HCT116 (cell line): Measurements from ENCODE around the gene PXT1. TPM values are rescaled to one million over a fixed set of nuclear protein-coding genes. Genes with fewer than 3 reads are reported as not detected.

Experiments
- ATAC-seq: fragments of 200-7000 bp; cut with Tn5 transposase; 2 replicates; pipeline ENCODE4 v1.9.1; 2020; ENCODE audit warnings: mild to moderate bottlenecking, moderate library complexity
- BruUV-seq: library from RNA; stranded (reverse); fragments of 400-500 nt; replicated peaks from 2 replicates; lab custom pipeline; 2021; lab: Mats Ljungman, UMichigan
- CTCF ChIA-PET: fragments of 300-600 bp; sonication (Branson Sonifier 250); formaldehyde crosslinking; loops from one replicate; lab custom pipeline; 2021; ENCODE audit warnings: antibody characterized with exemption; lab: Charles Lee
- POLR2A ChIA-PET: fragments of 300-600, 350-600 bp; sonication (Branson Sonifier 250); formaldehyde crosslinking; loops from one replicate; lab custom pipeline; 2021; ENCODE audit warnings: antibody characterized with exemption; lab: Charles Lee
- RAD21 ChIA-PET, 2 experiments: fragments of 300-600 bp; sonication (Branson Sonifier 250); formaldehyde crosslinking; loops; one replicate each; lab custom pipeline; 2023; ENCODE audit warnings: low total read pairs in 2 of 2; ENCODE audit not compliant: uncharacterized antibody in 2 of 2, unreplicated experiment in 2 of 2, low non-redundant PET in 1 of 2; lab: Charles Lee
- DNase-seq: peaks from one replicate; pipeline ENCODE4 v3.0.0-alpha.2; 2010; ENCODE audit warnings: low read depth, low spot score
- H2AFZ ChIP-seq: fragments of 200-600 bp; shearing (Covaris generic), sonication (generic); 2 replicates; pipeline ENCODE4 v1.6.1; 2017; ENCODE audit warnings: low read depth, mixed run types, mixed read lengths, antibody characterized with exemption, low read length; ENCODE audit not compliant: poor library complexity, severe bottlenecking
- H3K27ac ChIP-seq: 2 replicates; pipeline ENCODE4 v1.5.1; 2012; ENCODE audit warnings: low read depth, low read length
- H3K27me3 ChIP-seq: fragments of 200-600 bp; sonication (generic); 2 replicates; pipeline ENCODE4 v1.6.1; 2016; ENCODE audit warnings: mixed run types, low read length, mixed read lengths; ENCODE audit not compliant: insufficient read depth
- H3K36me3 ChIP-seq, 2 experiments: fragments of 200-500 bp in 1 of 2; fragments of 200-600 bp in 1 of 2; sonication (Bioruptor generic) in 1 of 2; sonication (generic) in 1 of 2; 2 replicates each; pipeline versions ENCODE4 v1.5.1 to v1.6.1; 2014 to 2016; ENCODE audit warnings: low read length in 2 of 2, inconsistent platforms in 1 of 2, mixed read lengths in 1 of 2, mixed run types in 1 of 2; ENCODE audit not compliant: insufficient read depth in 2 of 2, control insufficient read depth in 1 of 2
- H3K4me1 ChIP-seq, 2 experiments: fragments of 200-600 bp in 1 of 2; sonication (generic) in 1 of 2; 2 replicates each; pipeline versions ENCODE4 v1.5.1 to v1.6.1; 2012 to 2017; ENCODE audit warnings: low read length in 2 of 2, inconsistent platforms in 1 of 2, mild to moderate bottlenecking in 1 of 2, mixed read lengths in 1 of 2, mixed run types in 1 of 2, moderate library complexity in 1 of 2; ENCODE audit not compliant: insufficient read depth in 2 of 2, control insufficient read depth in 1 of 2
- H3K4me2 ChIP-seq: fragments of 200-600 bp; sonication (generic); 2 replicates; pipeline ENCODE4 v1.6.1; 2017; ENCODE audit warnings: mixed run types, low read length, mixed read lengths
- H3K4me3 ChIP-seq, 2 experiments: fragments of 200-600 bp in 1 of 2; sonication (generic) in 1 of 2; replicated peaks in 1 of 2; 2 replicates each; pipeline ENCODE4 v1.5.1; 2011 to 2016; ENCODE audit warnings: low read length in 2 of 2, control low read depth in 1 of 2, low read depth in 1 of 2, mild to moderate bottlenecking in 1 of 2, mixed read lengths in 1 of 2, mixed run types in 1 of 2
- H3K79me2 ChIP-seq: fragments of 200-600 bp; sonication (generic); 2 replicates; pipeline ENCODE4 v1.6.1; 2017; ENCODE audit warnings: mild to moderate bottlenecking, mixed run types, low read length, moderate library complexity, mixed read lengths; ENCODE audit not compliant: insufficient read depth
- H3K9ac ChIP-seq: fragments of 200-600 bp; sonication (generic); 2 replicates; pipeline ENCODE4 v1.6.1; 2016; ENCODE audit warnings: low read length, mixed read lengths
- H3K9me2 ChIP-seq: fragments of 200-600 bp; sonication (generic), shearing (Covaris generic); 2 replicates; pipeline ENCODE4 v1.6.1; 2017; ENCODE audit warnings: mixed run types, mild to moderate bottlenecking, moderate library complexity; ENCODE audit not compliant: insufficient read depth
- H3K9me3 ChIP-seq, 2 experiments: fragments of 200-500 bp in 1 of 2; fragments of 200-600 bp in 1 of 2; sonication (Bioruptor generic) in 1 of 2; sonication (generic) in 1 of 2; 2 replicates each; pipeline ENCODE4 v1.6.1; 2014 to 2017; ENCODE audit warnings: low read length in 2 of 2, mixed read lengths in 2 of 2, inconsistent platforms in 1 of 2, low read depth in 1 of 2, mild to moderate bottlenecking in 1 of 2, mixed run types in 1 of 2, moderate library complexity in 1 of 2; ENCODE audit not compliant: control insufficient read depth in 1 of 2, insufficient read depth in 1 of 2
- H4K20me1 ChIP-seq: fragments of 200-600 bp; sonication (generic), shearing (Covaris generic); 2 replicates; pipeline ENCODE4 v1.6.1; 2017; ENCODE audit warnings: mixed run types, mild to moderate bottlenecking, moderate library complexity; ENCODE audit not compliant: insufficient read depth
- ELF1 ChIP-seq: IDR thresholded peaks from 2 replicates; pipeline ENCODE4 v1.6.1; 2012; ENCODE audit warnings: low read depth, borderline replicate concordance
- FOSL1 ChIP-seq: IDR thresholded peaks from 2 replicates; pipeline ENCODE4 v1.6.1; 2012; ENCODE audit warnings: low read depth
- JUND ChIP-seq: IDR thresholded peaks from 2 replicates; pipeline ENCODE4 v1.6.1; 2012
- POLR2AphosphoS5 ChIP-seq: IDR thresholded peaks from 2 replicates; pipeline ENCODE4 v1.6.1; 2011; ENCODE audit warnings: mild to moderate bottlenecking, low read depth, low read length, moderate library complexity
- RAD21 ChIP-seq: IDR thresholded peaks from 2 replicates; pipeline ENCODE4 v1.6.1; 2012; ENCODE audit warnings: low read depth, mild to moderate bottlenecking
- SP1 ChIP-seq: IDR thresholded peaks from 2 replicates; pipeline ENCODE4 v1.6.1; 2012; ENCODE audit warnings: low read depth
- SRF ChIP-seq: IDR thresholded peaks from 2 replicates; pipeline ENCODE4 v1.6.1; 2012; ENCODE audit warnings: low read depth
- TCF7L2 ChIP-seq: IDR thresholded peaks from 2 replicates; pipeline ENCODE4 v1.7.0; 2011; ENCODE audit warnings: borderline replicate concordance, inconsistent platforms; ENCODE audit not compliant: insufficient read depth, insufficient read length; ENCODE audit errors: extremely low read depth
- YY1 ChIP-seq: IDR thresholded peaks from 2 replicates; pipeline ENCODE4 v1.6.1; 2011; ENCODE audit warnings: low read length, low read depth, moderate library complexity, mild to moderate bottlenecking; ENCODE audit not compliant: insufficient replicate concordance; ENCODE audit errors: extremely low read depth
- ZNF274 ChIP-seq: fragments of 200-500 bp; sonication (Bioruptor generic); IDR thresholded peaks from 2 replicates; pipeline ENCODE4 v1.6.1; 2014; ENCODE audit warnings: mild to moderate bottlenecking, low read depth, low read length, inconsistent platforms
- intact Hi-C: fragments of 100-400 bp; cut with micrococcal nuclease; formaldehyde crosslinking; loops from 2 replicates; pipeline ENCODE4 v1.10.0; 2022
- total RNA-seq: library from RNA; stranded (reverse); gene quantifications from one replicate; pipeline ENCODE4 v1.2.1, GENCODE V29; 2021; ENCODE audit not compliant: unreplicated experiment
- TF ChIP-seq, protein P1 (sequence below): IDR thresholded peaks from 2 replicates; pipeline ENCODE4 v1.6.1; 2012; ENCODE audit warnings: low read depth
- TF ChIP-seq, protein P2 (sequence below): IDR thresholded peaks from 2 replicates; pipeline ENCODE4 v1.6.1; 2012
- TF ChIP-seq, protein P3 (sequence below): IDR thresholded peaks from 2 replicates; pipeline ENCODE4 v1.6.1; 2012
- TF ChIP-seq, protein P4 (sequence below): IDR thresholded peaks from 2 replicates; pipeline ENCODE4 v1.6.1; 2011; ENCODE audit warnings: mild to moderate bottlenecking, low read length, moderate library complexity; ENCODE audit not compliant: insufficient replicate concordance; ENCODE audit errors: extremely low read depth
- TF ChIP-seq, protein P5 (sequence below), 3 experiments: fragments of 200-600 bp in 1 of 3; sonication (generic) in 1 of 3; IDR thresholded peaks in 2 of 3; conservative IDR thresholded peaks in 1 of 3; 2 replicates each; pipeline ENCODE4 v1.5.1; 2012 to 2017; ENCODE audit warnings: low read depth in 2 of 3, low read length in 2 of 3, antibody characterized with exemption in 1 of 3, borderline replicate concordance in 1 of 3, control low read depth in 1 of 3, mild to moderate bottlenecking in 1 of 3, mixed read lengths in 1 of 3, mixed run types in 1 of 3, moderate library complexity in 1 of 3; ENCODE audit not compliant: insufficient read depth in 1 of 3

PXT1 gene
- total RNA-seq, 1 experiment from 2014 or later: 0.17 TPM

DNA sequence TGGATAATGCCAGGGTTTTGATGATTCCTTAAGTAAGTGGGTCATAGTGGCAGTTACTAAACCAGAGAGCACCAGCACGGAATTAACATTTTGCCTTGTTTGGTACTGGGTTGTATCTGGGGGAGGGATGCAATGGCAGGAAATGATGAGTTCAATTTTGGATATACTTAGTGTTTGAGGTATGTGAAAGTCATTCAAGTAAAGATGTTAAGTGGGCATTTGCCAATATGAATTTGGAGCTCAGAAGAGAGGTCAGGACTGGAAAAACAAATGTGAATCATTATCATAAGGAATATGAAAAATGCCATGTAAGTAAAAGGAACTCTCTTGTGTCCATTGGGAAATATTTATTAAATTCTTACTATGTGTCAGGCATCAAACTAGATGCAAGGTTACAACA lies 6.2 kb downstream of the PXT1 start:
- Histone ChIP-seq H3K4me3 (no peak overlapping the region), H3K4me2 (no peak overlapping the region), H3K27me3 (no peaks in the 10 kb centered on the region), H4K20me1 (no peaks in the 10 kb centered on the region), H3K9me2 (no peaks in the 10 kb centered on the region), H3K79me2 (no peaks in the 10 kb centered on the region), H3K9me3 (no peaks in the 10 kb centered on the region), H3K4me1 (peaks cover 6 to 18% of the 10 kb centered on the region in 2 experiments), H3K36me3 (no peaks in the 10 kb centered on the region), H3K27ac (no peak overlapping the region), H3K9ac (no peak overlapping the region), H2AFZ (no peak overlapping the region)
- ChIA-PET POLR2A (no interaction called here), RAD21 (no interaction called here), CTCF (interaction anchor here (2.8 kb wide), 1 partner anchor 13 kb away, joined by 9 read pairs; no protein-coding TSS in a partner anchor)
- no peak for DNase-seq
- ATAC-seq: no peak
- BruUV-seq: no TSS peak
- intact Hi-C loops: no loop called here
- TF ChIP-seq, protein P1, sequence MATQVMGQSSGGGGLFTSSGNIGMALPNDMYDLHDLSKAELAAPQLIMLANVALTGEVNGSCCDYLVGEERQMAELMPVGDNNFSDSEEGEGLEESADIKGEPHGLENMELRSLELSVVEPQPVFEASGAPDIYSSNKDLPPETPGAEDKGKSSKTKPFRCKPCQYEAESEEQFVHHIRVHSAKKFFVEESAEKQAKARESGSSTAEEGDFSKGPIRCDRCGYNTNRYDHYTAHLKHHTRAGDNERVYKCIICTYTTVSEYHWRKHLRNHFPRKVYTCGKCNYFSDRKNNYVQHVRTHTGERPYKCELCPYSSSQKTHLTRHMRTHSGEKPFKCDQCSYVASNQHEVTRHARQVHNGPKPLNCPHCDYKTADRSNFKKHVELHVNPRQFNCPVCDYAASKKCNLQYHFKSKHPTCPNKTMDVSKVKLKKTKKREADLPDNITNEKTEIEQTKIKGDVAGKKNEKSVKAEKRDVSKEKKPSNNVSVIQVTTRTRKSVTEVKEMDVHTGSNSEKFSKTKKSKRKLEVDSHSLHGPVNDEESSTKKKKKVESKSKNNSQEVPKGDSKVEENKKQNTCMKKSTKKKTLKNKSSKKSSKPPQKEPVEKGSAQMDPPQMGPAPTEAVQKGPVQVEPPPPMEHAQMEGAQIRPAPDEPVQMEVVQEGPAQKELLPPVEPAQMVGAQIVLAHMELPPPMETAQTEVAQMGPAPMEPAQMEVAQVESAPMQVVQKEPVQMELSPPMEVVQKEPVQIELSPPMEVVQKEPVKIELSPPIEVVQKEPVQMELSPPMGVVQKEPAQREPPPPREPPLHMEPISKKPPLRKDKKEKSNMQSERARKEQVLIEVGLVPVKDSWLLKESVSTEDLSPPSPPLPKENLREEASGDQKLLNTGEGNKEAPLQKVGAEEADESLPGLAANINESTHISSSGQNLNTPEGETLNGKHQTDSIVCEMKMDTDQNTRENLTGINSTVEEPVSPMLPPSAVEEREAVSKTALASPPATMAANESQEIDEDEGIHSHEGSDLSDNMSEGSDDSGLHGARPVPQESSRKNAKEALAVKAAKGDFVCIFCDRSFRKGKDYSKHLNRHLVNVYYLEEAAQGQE: no peak
- no peak for TF ChIP-seq JUND
- TF ChIP-seq POLR2AphosphoS5: no peak
- no peak for TF ChIP-seq SRF
- TF ChIP-seq, protein P2, sequence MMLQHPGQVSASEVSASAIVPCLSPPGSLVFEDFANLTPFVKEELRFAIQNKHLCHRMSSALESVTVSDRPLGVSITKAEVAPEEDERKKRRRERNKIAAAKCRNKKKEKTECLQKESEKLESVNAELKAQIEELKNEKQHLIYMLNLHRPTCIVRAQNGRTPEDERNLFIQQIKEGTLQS: no peak
- TF ChIP-seq TCF7L2: no peak
- TF ChIP-seq, protein P3, sequence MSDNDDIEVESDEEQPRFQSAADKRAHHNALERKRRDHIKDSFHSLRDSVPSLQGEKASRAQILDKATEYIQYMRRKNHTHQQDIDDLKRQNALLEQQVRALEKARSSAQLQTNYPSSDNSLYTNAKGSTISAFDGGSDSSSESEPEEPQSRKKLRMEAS: no peak
- no peak for TF ChIP-seq FOSL1
- TF ChIP-seq, protein P4, sequence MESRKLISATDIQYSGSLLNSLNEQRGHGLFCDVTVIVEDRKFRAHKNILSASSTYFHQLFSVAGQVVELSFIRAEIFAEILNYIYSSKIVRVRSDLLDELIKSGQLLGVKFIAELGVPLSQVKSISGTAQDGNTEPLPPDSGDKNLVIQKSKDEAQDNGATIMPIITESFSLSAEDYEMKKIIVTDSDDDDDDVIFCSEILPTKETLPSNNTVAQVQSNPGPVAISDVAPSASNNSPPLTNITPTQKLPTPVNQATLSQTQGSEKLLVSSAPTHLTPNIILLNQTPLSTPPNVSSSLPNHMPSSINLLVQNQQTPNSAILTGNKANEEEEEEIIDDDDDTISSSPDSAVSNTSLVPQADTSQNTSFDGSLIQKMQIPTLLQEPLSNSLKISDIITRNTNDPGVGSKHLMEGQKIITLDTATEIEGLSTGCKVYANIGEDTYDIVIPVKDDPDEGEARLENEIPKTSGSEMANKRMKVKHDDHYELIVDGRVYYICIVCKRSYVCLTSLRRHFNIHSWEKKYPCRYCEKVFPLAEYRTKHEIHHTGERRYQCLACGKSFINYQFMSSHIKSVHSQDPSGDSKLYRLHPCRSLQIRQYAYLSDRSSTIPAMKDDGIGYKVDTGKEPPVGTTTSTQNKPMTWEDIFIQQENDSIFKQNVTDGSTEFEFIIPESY: no peak
- TF ChIP-seq RAD21: no peak
- no peak for TF ChIP-seq ELF1
- TF ChIP-seq ZNF274: no peak
- TF ChIP-seq SP1: no peak
- TF ChIP-seq, protein P5, sequence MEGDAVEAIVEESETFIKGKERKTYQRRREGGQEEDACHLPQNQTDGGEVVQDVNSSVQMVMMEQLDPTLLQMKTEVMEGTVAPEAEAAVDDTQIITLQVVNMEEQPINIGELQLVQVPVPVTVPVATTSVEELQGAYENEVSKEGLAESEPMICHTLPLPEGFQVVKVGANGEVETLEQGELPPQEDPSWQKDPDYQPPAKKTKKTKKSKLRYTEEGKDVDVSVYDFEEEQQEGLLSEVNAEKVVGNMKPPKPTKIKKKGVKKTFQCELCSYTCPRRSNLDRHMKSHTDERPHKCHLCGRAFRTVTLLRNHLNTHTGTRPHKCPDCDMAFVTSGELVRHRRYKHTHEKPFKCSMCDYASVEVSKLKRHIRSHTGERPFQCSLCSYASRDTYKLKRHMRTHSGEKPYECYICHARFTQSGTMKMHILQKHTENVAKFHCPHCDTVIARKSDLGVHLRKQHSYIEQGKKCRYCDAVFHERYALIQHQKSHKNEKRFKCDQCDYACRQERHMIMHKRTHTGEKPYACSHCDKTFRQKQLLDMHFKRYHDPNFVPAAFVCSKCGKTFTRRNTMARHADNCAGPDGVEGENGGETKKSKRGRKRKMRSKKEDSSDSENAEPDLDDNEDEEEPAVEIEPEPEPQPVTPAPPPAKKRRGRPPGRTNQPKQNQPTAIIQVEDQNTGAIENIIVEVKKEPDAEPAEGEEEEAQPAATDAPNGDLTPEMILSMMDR (IDR thresholded peaks at IDR 0.05 in 2 of 3, conservative IDR thresholded peaks at IDR 0.05 in 1 of 3; ENCODE audit: borderline replicate concordance in 1 of 3, insufficient read depth in 1 of 3, low read depth in 2 of 3, low read length in 2 of 3): no peak
- no peak for TF ChIP-seq YY1
